PC-9 (cell line): ENCODE measurements around the gene MYPN.

Source experiments
- CTCF ChIP-seq: fragments of 200-600 bp; sonication (generic); conservative IDR thresholded peaks from 2 replicates; pipeline ENCODE4 v1.6.1; 2017; ENCODE audit warnings: mixed run types, antibody characterized with exemption, mild to moderate bottlenecking, moderate library complexity
- EZH2 ChIP-seq: fragments of 200-600 bp; sonication (generic); IDR thresholded peaks from 2 replicates; pipeline ENCODE4 v1.8.0; 2017; ENCODE audit warnings: antibody characterized with exemption, low read depth

- TF ChIP-seq CTCF (no peak), EZH2 (no peak)
These were observed 2.3 kb downstream of the MYPN start for GRCh38 chr10:68111584-68111983.
